ENCODE measurements around the gene MGAT5.

DNA sequence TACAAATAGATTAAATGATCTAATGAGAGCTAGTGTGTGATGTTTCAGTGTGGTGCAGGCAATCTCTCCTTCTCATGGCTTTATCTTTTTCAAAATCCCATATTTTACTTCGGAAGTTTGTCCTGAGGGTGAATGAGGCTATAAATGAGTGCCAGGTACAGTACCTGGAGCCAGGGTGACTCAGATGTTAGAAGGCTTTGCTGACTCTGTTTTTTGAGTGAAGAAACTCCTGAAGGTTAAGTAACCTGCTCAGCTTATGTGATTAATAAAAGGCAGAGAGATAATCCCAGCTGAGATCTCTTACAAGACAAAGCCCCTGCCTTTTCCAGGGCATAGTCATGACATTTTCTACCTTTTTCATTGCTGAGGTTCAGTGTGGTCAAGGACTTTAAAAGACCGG, 52.6 kb downstream of the MGAT5 start:
- TF ChIP-seq, protein P1, sequence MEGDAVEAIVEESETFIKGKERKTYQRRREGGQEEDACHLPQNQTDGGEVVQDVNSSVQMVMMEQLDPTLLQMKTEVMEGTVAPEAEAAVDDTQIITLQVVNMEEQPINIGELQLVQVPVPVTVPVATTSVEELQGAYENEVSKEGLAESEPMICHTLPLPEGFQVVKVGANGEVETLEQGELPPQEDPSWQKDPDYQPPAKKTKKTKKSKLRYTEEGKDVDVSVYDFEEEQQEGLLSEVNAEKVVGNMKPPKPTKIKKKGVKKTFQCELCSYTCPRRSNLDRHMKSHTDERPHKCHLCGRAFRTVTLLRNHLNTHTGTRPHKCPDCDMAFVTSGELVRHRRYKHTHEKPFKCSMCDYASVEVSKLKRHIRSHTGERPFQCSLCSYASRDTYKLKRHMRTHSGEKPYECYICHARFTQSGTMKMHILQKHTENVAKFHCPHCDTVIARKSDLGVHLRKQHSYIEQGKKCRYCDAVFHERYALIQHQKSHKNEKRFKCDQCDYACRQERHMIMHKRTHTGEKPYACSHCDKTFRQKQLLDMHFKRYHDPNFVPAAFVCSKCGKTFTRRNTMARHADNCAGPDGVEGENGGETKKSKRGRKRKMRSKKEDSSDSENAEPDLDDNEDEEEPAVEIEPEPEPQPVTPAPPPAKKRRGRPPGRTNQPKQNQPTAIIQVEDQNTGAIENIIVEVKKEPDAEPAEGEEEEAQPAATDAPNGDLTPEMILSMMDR (IDR thresholded peaks at IDR 0.05): no peak
- no peak for TF ChIP-seq POLR2A (IDR thresholded peaks at IDR 0.05)
